GM23338 (cell line): Measurements from ENCODE around the gene PSD4. TPM values are rescaled to one million over a fixed set of nuclear protein-coding genes. Genes with fewer than 3 reads are reported as not detected.

ENCODE experiments used
- ATAC-seq: fragments of 200-7000 bp; cut with Tn5 transposase; 3 replicates; pipeline ENCODE4 v1.9.1; 2020
- DNase-seq: peaks from one replicate; pipeline ENCODE4 v3.0.0-alpha.2; 2015; ENCODE audit warnings: low spot score
- H2AFZ ChIP-seq: fragments of 200-600 bp; sonication (generic); 2 replicates; pipeline ENCODE4 v1.8.0; 2016; ENCODE audit warnings: antibody characterized with exemption, mild to moderate bottlenecking, moderate library complexity
- H3F3A ChIP-seq: fragments of 200-600 bp; sonication (generic); replicated peaks from 2 replicates; pipeline ENCODE4 v1.8.0; 2017; ENCODE audit warnings: antibody characterized with exemption, mixed run types, low read depth
- H3K27ac ChIP-seq: fragments of 200-600 bp; sonication (generic); 2 replicates; pipeline ENCODE4 v1.6.1; 2016; ENCODE audit warnings: low read depth
- H3K27me3 ChIP-seq: fragments of 200-600 bp; sonication (generic); 2 replicates; pipeline ENCODE4 v1.8.0; 2016; ENCODE audit warnings: mild to moderate bottlenecking, mixed run types, moderate library complexity; ENCODE audit not compliant: insufficient read depth
- H3K36me3 ChIP-seq: fragments of 200-600 bp; sonication (generic); 2 replicates; pipeline ENCODE4 v1.8.0; 2016; ENCODE audit warnings: mild to moderate bottlenecking; ENCODE audit not compliant: insufficient read depth
- H3K4me1 ChIP-seq: fragments of 200-600 bp; sonication (generic); 2 replicates; pipeline ENCODE4 v1.8.0; 2016; ENCODE audit warnings: mild to moderate bottlenecking, moderate library complexity; ENCODE audit not compliant: insufficient read depth
- H3K4me2 ChIP-seq: fragments of 200-600 bp; sonication (generic); 2 replicates; pipeline ENCODE4 v1.7.1; 2017; ENCODE audit warnings: mixed run types
- H3K4me3 ChIP-seq: fragments of 200-600 bp; sonication (generic); 2 replicates; pipeline ENCODE4 v1.6.1; 2016; ENCODE audit warnings: mixed run types
- H3K79me2 ChIP-seq: fragments of 200-600 bp; sonication (generic); replicated peaks from 2 replicates; pipeline ENCODE4 v1.8.0; 2017; ENCODE audit warnings: mild to moderate bottlenecking; ENCODE audit not compliant: insufficient read depth
- H3K9me2 ChIP-seq: fragments of 200-600 bp; sonication (generic); 2 replicates; pipeline ENCODE4 v1.8.0; 2017; ENCODE audit not compliant: insufficient read depth
- H4K20me1 ChIP-seq: fragments of 200-600 bp; sonication (generic); replicated peaks from 2 replicates; pipeline ENCODE4 v1.8.0; 2017; ENCODE audit warnings: mild to moderate bottlenecking; ENCODE audit not compliant: insufficient read depth
- H3K27ac Mint-ChIP-seq: 2 replicates; pipeline ENCODE4 v1.8.0; 2020; ENCODE audit warnings: inconsistent platforms, mild to moderate bottlenecking, moderate library complexity, mixed read lengths
- H3K27me3 Mint-ChIP-seq: 3 replicates; pipeline ENCODE4 v1.8.0; 2022; ENCODE audit warnings: low read depth, mild to moderate bottlenecking, moderate library complexity, mixed read lengths, inconsistent platforms; ENCODE audit not compliant: insufficient read depth, poor library complexity
- H3K36me3 Mint-ChIP-seq: 3 replicates; pipeline ENCODE4 v1.8.0; 2021; ENCODE audit warnings: low read depth, mild to moderate bottlenecking, inconsistent platforms, moderate library complexity, mixed read lengths
- H3K4me1 Mint-ChIP-seq: 3 replicates; pipeline ENCODE4 v1.8.0; 2020; ENCODE audit warnings: mild to moderate bottlenecking, inconsistent platforms, mixed read lengths
- H3K4me3 Mint-ChIP-seq: 3 replicates; pipeline ENCODE4 v1.8.0; 2021; ENCODE audit warnings: moderate library complexity, mild to moderate bottlenecking, inconsistent platforms, mixed read lengths
- H3K9me3 Mint-ChIP-seq: 3 replicates; pipeline ENCODE4 v1.8.0; 2020; ENCODE audit warnings: moderate library complexity, mild to moderate bottlenecking, inconsistent platforms, mixed read lengths
- CREB1 ChIP-seq: fragments of 250-450 bp; sonication (Bioruptor Pico); IDR thresholded peaks from 2 replicates; pipeline ENCODE4 v1.5.0; 2020; ENCODE audit warnings: low read depth, mild to moderate bottlenecking, moderate library complexity
- CTCF ChIP-seq, 2 experiments: fragments of 200-600 bp in 1 of 2; sonication (generic) in 1 of 2; conservative IDR thresholded peaks; 2 replicates each; pipeline versions ENCODE4 v1.5.1 to v1.6.1; 2016 to 2017; ENCODE audit warnings: antibody characterized with exemption in 2 of 2, low read depth in 2 of 2, mild to moderate bottlenecking in 2 of 2, moderate library complexity in 1 of 2
- ZNF462 ChIP-seq: fragments of 250-450 bp; sonication (Bioruptor Pico); IDR thresholded peaks from 2 replicates; pipeline ENCODE4 v1.5.0; 2020; ENCODE audit warnings: mild to moderate bottlenecking, moderate library complexity
- polyA plus RNA-seq: library from polyadenylated mRNA; unstranded; fragments of >200 nt; fragmentation: Nextera tagmentation; extraction: Ambion mirVana; gene quantifications from 2 replicates; pipeline ENCODE4 v1.2.1, GENCODE V29; 2016
- total RNA-seq: library from RNA; depleted of rRNA; stranded (reverse); fragments of >200 nt; shearing (Covaris generic); gene quantifications from 2 replicates; pipeline ENCODE4 v1.2.3, GENCODE V29; 2014

PSD4 gene
- total and polyA plus RNA-seq, 2 experiments from 2014 or later, result 0.06 to 0.66 TPM

GRCh38 chr2:113172721-113173541 lies 840 bp upstream of the PSD4 start (continued):
- no peak for TF ChIP-seq ZNF462

GRCh38 chr2:113174376-113174750 lies 592 bp downstream of the PSD4 start:
- peaks cover 5% of the 10 kb centered on the region for H3K27me3 Mint-ChIP-seq
- no peak overlapping the region for H3K27ac Mint-ChIP-seq
- no peak overlapping the region for H3K27ac ChIP-seq
- no peak overlapping the region for H3K4me2 ChIP-seq
- H3F3A ChIP-seq, result no peaks in the 10 kb centered on the region
- no peaks in the 10 kb centered on the region for H3K36me3 ChIP-seq
- no peak overlapping the region for H2AFZ ChIP-seq
- ATAC-seq, result peak; percentile 16; the same call in 2 of the 3 replicates
- TF ChIP-seq CREB1 (CRISPR knock-in tag), result no peak
- peak in 1 of 2 experiments; percentile 16; a peak in 1 of 4 replicates for TF ChIP-seq CTCF (conservative IDR thresholded peaks at IDR 0.05; ENCODE audit: low read depth in 2 of 2)
- no peaks in the 10 kb centered on the region for H3K79me2 ChIP-seq
- H3K4me3 Mint-ChIP-seq, result no peak overlapping the region
- H3K4me1 ChIP-seq, result no peaks in the 10 kb centered on the region; the same call in 1 of the 2 replicates
- no peaks in the 10 kb centered on the region for H3K9me2 ChIP-seq
- H3K9me3 Mint-ChIP-seq, result no peaks in the 10 kb centered on the region; the same call in 2 of the 3 replicates
- H3K36me3 Mint-ChIP-seq, result no peaks in the 10 kb centered on the region
- no peaks in the 10 kb centered on the region for H4K20me1 ChIP-seq
- H3K27me3 ChIP-seq, result no peaks in the 10 kb centered on the region
- no peak for DNase-seq
- peaks cover 24% of the 10 kb centered on the region for H3K4me1 Mint-ChIP-seq
- no peak overlapping the region for H3K4me3 ChIP-seq
